Mesenchymal stem cell (in vitro differentiated cells and primary cell): ENCODE measurements around the gene ZDHHC24.
"Not testable (repeated sequence)": the region's sequence is repeated elsewhere in the genome, so short reads cannot be mapped to it uniquely, and the experiment has no call there.

Experiments
- DNase-seq: peaks from one replicate; pipeline ENCODE4 v3.0.0-alpha.2; 2013
- H2AFZ ChIP-seq: one replicate; pipeline ENCODE4 v1.6.1; 2013; ENCODE audit warnings: low read depth, mild to moderate bottlenecking, control low read depth, inconsistent platforms, low read length, moderate library complexity
- H2AK5ac ChIP-seq: 2 replicates; pipeline ENCODE4 v1.6.1; 2013; ENCODE audit warnings: low read length, moderate library complexity, mild to moderate bottlenecking, inconsistent platforms; ENCODE audit not compliant: severe bottlenecking
- H2BK120ac ChIP-seq: one replicate; pipeline ENCODE4 v1.6.1; 2013; ENCODE audit warnings: low read depth, mild to moderate bottlenecking, inconsistent platforms, low read length, moderate library complexity
- H2BK12ac ChIP-seq, 2 experiments: one replicate each; pipeline ENCODE4 v1.6.1; 2013; ENCODE audit warnings: inconsistent platforms in 2 of 2, low read length in 2 of 2, mild to moderate bottlenecking in 2 of 2, moderate library complexity in 2 of 2, control low read depth in 1 of 2
- H2BK15ac ChIP-seq: one replicate; pipeline ENCODE4 v1.6.1; 2013; ENCODE audit warnings: mild to moderate bottlenecking, low read depth, inconsistent platforms; ENCODE audit not compliant: poor library complexity, severe bottlenecking
- H2BK5ac ChIP-seq: 2 replicates; pipeline ENCODE4 v1.6.1; 2013; ENCODE audit warnings: low read depth, mild to moderate bottlenecking, low read length, control low read depth, inconsistent platforms; ENCODE audit not compliant: poor library complexity, severe bottlenecking
- H3K14ac ChIP-seq, 2 experiments: one replicate each; pipeline ENCODE4 v1.6.1; 2013; ENCODE audit warnings: inconsistent platforms in 2 of 2, low read length in 2 of 2, control low read depth in 1 of 2, mild to moderate bottlenecking in 1 of 2, moderate library complexity in 1 of 2
- H3K18ac ChIP-seq, 2 experiments: one replicate each; pipeline ENCODE4 v1.6.1; 2013; ENCODE audit warnings: inconsistent platforms in 2 of 2, low read length in 2 of 2, control low read depth in 1 of 2, low read depth in 1 of 2, mild to moderate bottlenecking in 1 of 2
- H3K23ac ChIP-seq, 2 experiments: one replicate each; pipeline ENCODE4 v1.6.1; 2013; ENCODE audit warnings: inconsistent platforms in 2 of 2, low read length in 2 of 2, mild to moderate bottlenecking in 2 of 2, moderate library complexity in 2 of 2, control low read depth in 1 of 2
- H3K27ac ChIP-seq: 2 replicates; pipeline ENCODE4 v1.5.1; 2013; ENCODE audit warnings: mild to moderate bottlenecking, moderate library complexity, low read length, control low read depth, inconsistent platforms; ENCODE audit not compliant: poor library complexity, severe bottlenecking
- H3K27me3 ChIP-seq, 2 experiments: 2 replicates each; pipeline versions ENCODE4 v1.6.1 to v1.7.0; 2013; ENCODE audit warnings: low read length in 2 of 2, mild to moderate bottlenecking in 2 of 2, moderate library complexity in 2 of 2, control low read depth in 1 of 2, inconsistent platforms in 1 of 2; ENCODE audit not compliant: control insufficient read depth in 1 of 2, insufficient read depth in 1 of 2
- H3K36me3 ChIP-seq, 2 experiments: 2 replicates each; pipeline versions ENCODE4 v1.6.1 to v1.7.0; 2013; ENCODE audit warnings: low read length in 2 of 2, control low read depth in 1 of 2, inconsistent platforms in 1 of 2, low read depth in 1 of 2, mild to moderate bottlenecking in 1 of 2; ENCODE audit not compliant: insufficient read depth in 2 of 2, control insufficient read depth in 1 of 2
- H3K4ac ChIP-seq, 2 experiments: one replicate each; pipeline ENCODE4 v1.6.1; 2013; ENCODE audit warnings: inconsistent platforms in 2 of 2, low read length in 2 of 2, mild to moderate bottlenecking in 2 of 2, moderate library complexity in 2 of 2, control low read depth in 1 of 2, low read depth in 1 of 2
- H3K4me1 ChIP-seq: 2 replicates; pipeline ENCODE4 v1.6.1; 2013; ENCODE audit warnings: low read depth, low read length, control low read depth; ENCODE audit not compliant: control insufficient read depth, insufficient read depth
- H3K4me2 ChIP-seq: 2 replicates; pipeline ENCODE4 v1.6.1; 2013; ENCODE audit warnings: low read length, mild to moderate bottlenecking, inconsistent platforms; ENCODE audit not compliant: poor library complexity, severe bottlenecking
- H3K4me3 ChIP-seq, 2 experiments: 2 replicates each; pipeline versions ENCODE4 v1.5.1 to v1.7.0; 2013; ENCODE audit warnings: low read length in 2 of 2, mild to moderate bottlenecking in 2 of 2, control low read depth in 1 of 2, low read depth in 1 of 2; ENCODE audit not compliant: insufficient read depth in 1 of 2
- H3K79me1 ChIP-seq: replicated peaks from 2 replicates; pipeline ENCODE4 v1.6.1; 2013; ENCODE audit warnings: mild to moderate bottlenecking, control low read depth, low read length, inconsistent platforms; ENCODE audit not compliant: poor library complexity, severe bottlenecking
- H3K9ac ChIP-seq: 2 replicates; pipeline ENCODE4 v1.7.0; 2013; ENCODE audit warnings: mild to moderate bottlenecking, low read length, moderate library complexity
- H3K9me3 ChIP-seq: 2 replicates; pipeline ENCODE4 v1.7.0; 2013; ENCODE audit warnings: mild to moderate bottlenecking, low read length; ENCODE audit not compliant: control insufficient read depth
- H4K8ac ChIP-seq: one replicate; pipeline ENCODE4 v1.6.1; 2013; ENCODE audit warnings: inconsistent platforms, mild to moderate bottlenecking, low read length, moderate library complexity
- H4K91ac ChIP-seq: one replicate; pipeline ENCODE4 v1.6.1; 2013; ENCODE audit warnings: mild to moderate bottlenecking, low read length, inconsistent platforms
- WGBS: methylation state at CpG from one replicate; pipeline ENCODE4 v1.1.7; 2013; ENCODE audit warnings: mixed read lengths; 5-methylcytosine and 5-hydroxymethylcytosine counted together

The ZDHHC24 gene

GRCh38 chr11:66592457-66593302 lies 46.8 kb upstream of the ZDHHC24 start, which contains the start of the genes CCDC87 and CCS:
CCDC87 (minus strand) TSS chr11:66593063; CDS start chr11:66593015, 48 bp downstream.
CCS (plus strand) TSS chr11:66593185; CDS start chr11:66593262, 77 bp downstream.
- Histone ChIP-seq H3K18ac (peak within 1 kb of the TSS; percentile 73 to 95), H3K36me3 (peaks cover 5 to 9% of the 10 kb centered on the region in 2 experiments), H3K14ac (peak within 1 kb of the TSS in 1 of 2 experiments; percentile 94), H3K9me3 (no peaks in the 10 kb centered on the region), H3K4me2 (peak within 1 kb of the TSS; percentile 86), H3K27ac (no peak within 1 kb of the TSS), H3K4me3 (peak within 1 kb of the TSS; percentile 67 to 92), H3K23ac (peak within 1 kb of the TSS in 1 of 2 experiments; percentile 29), H3K4ac (peak within 1 kb of the TSS in 1 of 2 experiments; percentile 89), H2BK12ac (peak within 1 kb of the TSS in 1 of 2 experiments; percentile 38), H2BK120ac (peak within 1 kb of the TSS; percentile 27), H2BK5ac (no peak within 1 kb of the TSS), H3K79me1 (peaks cover 28% of the 10 kb centered on the region), H2BK15ac (no peak within 1 kb of the TSS), H4K8ac (peak within 1 kb of the TSS; percentile 89), H3K9ac (peak within 1 kb of the TSS; percentile 93), H3K4me1 (peaks cover 15% of the 10 kb centered on the region), H4K91ac (peak within 1 kb of the TSS; percentile 14), H3K27me3 (no peaks in the 10 kb centered on the region), H2AK5ac (peak within 1 kb of the TSS; percentile 23), H2AFZ (peak within 1 kb of the TSS; percentile 94)
- DNase-seq = peak; percentile 96
- 16% methylated on average over 68 of the region's 68 CpGs for WGBS

- H3K4me2 ChIP-seq = no peak overlapping the region
- no peak overlapping the region for H3K9ac ChIP-seq
- DNase-seq = no peak
- no peak overlapping the region for H3K27ac ChIP-seq
- no peak overlapping the region for H2AK5ac ChIP-seq
- no peak overlapping the region for H3K14ac ChIP-seq
- no peak overlapping the region for H3K4ac ChIP-seq
- H3K27me3 ChIP-seq = peaks cover 0 to 3% of the 10 kb centered on the region in 2 experiments
- no peak overlapping the region for H4K8ac ChIP-seq
- H2AFZ ChIP-seq = no peak overlapping the region
- peaks cover 15% of the 10 kb centered on the region for H3K4me1 ChIP-seq
- no peak overlapping the region for H3K23ac ChIP-seq
- H2BK15ac ChIP-seq = no peak overlapping the region
- no peak overlapping the region for H3K4me3 ChIP-seq
- H2BK12ac ChIP-seq = no peak overlapping the region
- H3K36me3 ChIP-seq = peaks cover 0 to 6% of the 10 kb centered on the region in 2 experiments
- 85% methylated on average over 2 of the region's 2 CpGs for WGBS
- H2BK5ac ChIP-seq = no peak overlapping the region
- H2BK120ac ChIP-seq = no peak overlapping the region
- no peak overlapping the region for H4K91ac ChIP-seq
- no peak overlapping the region for H3K18ac ChIP-seq
- H3K79me1 ChIP-seq = peaks cover 23% of the 10 kb centered on the region
- no peaks in the 10 kb centered on the region for H3K9me3 ChIP-seq
Measured at GRCh38 chr11:66591175-66591574, 45.3 kb upstream of the ZDHHC24 start.

- Histone ChIP-seq H2BK5ac (no peak overlapping the region), H2AFZ (no peak overlapping the region), H3K4me1 (peaks cover 15% of the 10 kb centered on the region), H2BK120ac (no peak overlapping the region), H4K8ac (no peak overlapping the region), H3K14ac (no peak overlapping the region), H3K79me1 (peaks cover 17% of the 10 kb centered on the region), H3K9ac (no peak overlapping the region), H3K18ac (no peak overlapping the region), H3K4me3 (no peak overlapping the region), H3K27ac (no peak overlapping the region), H3K4ac (no peak overlapping the region), H2AK5ac (no peak overlapping the region), H3K23ac (no peak overlapping the region), H3K4me2 (no peak overlapping the region), H3K27me3 (peaks cover 0 to 4% of the 10 kb centered on the region in 2 experiments), H3K9me3 (no peaks in the 10 kb centered on the region), H2BK15ac (no peak overlapping the region), H3K36me3 (no peaks in the 10 kb centered on the region), H4K91ac (no peak overlapping the region), H2BK12ac (no peak overlapping the region)
- no peak for DNase-seq
- 93% methylated on average over 6 of the region's 7 CpGs for WGBS
Measured at GRCh38 chr11:66589996-66590675, 44.3 kb upstream of the ZDHHC24 start.

- H3K27me3 ChIP-seq, H3K4me3 ChIP-seq, H2AK5ac ChIP-seq, DNase-seq, H4K91ac ChIP-seq, H3K14ac ChIP-seq, H2AFZ ChIP-seq, H3K4ac ChIP-seq, H3K36me3 ChIP-seq, H2BK12ac ChIP-seq, H2BK15ac ChIP-seq, H2BK120ac ChIP-seq, H3K18ac ChIP-seq, H3K4me2 ChIP-seq, H4K8ac ChIP-seq, H3K9me3 ChIP-seq, H3K27ac ChIP-seq, H2BK5ac ChIP-seq, H3K9ac ChIP-seq, H3K23ac ChIP-seq: not testable (repeated sequence)
- Histone ChIP-seq H3K79me1 (peaks cover 17% of the 10 kb centered on the region), H3K4me1 (peaks cover 12% of the 10 kb centered on the region)
- WGBS = 77% methylated on average over 2 of the region's 2 CpGs
Measured at GRCh38 chr11:66589315-66589714, 43.5 kb upstream of the ZDHHC24 start.
